Neuronal stem cell (in vitro differentiated cells): ENCODE data around the gene ZNF311. TPM values are rescaled to one million over a fixed set of nuclear protein-coding genes. Genes with fewer than 3 reads are reported as not detected.

ENCODE experiments used
- DNase-seq: peaks from one replicate; pipeline ENCODE4 v3.0.0-alpha.2; 2013; ENCODE audit warnings: low spot score
- H2AFZ ChIP-seq: one replicate; pipeline ENCODE4 v1.6.1; 2013; ENCODE audit warnings: mild to moderate bottlenecking, low read length, inconsistent platforms
- H2AK5ac ChIP-seq: 2 replicates; pipeline ENCODE4 v1.6.1; 2013; ENCODE audit warnings: low read depth, mild to moderate bottlenecking, inconsistent platforms, low read length, moderate library complexity, mixed read lengths
- H2BK120ac ChIP-seq: 2 replicates; pipeline ENCODE4 v1.6.1; 2013; ENCODE audit warnings: low read depth, mild to moderate bottlenecking, inconsistent platforms, low read length, moderate library complexity, mixed read lengths
- H2BK12ac ChIP-seq: one replicate; pipeline ENCODE4 v1.6.1; 2013; ENCODE audit warnings: low read length, inconsistent platforms
- H2BK15ac ChIP-seq: 2 replicates; pipeline ENCODE4 v1.6.1; 2013; ENCODE audit warnings: mild to moderate bottlenecking, low read length, inconsistent platforms, mixed read lengths
- H2BK5ac ChIP-seq: one replicate; pipeline ENCODE4 v1.6.1; 2013; ENCODE audit warnings: inconsistent platforms, mild to moderate bottlenecking, low read length, moderate library complexity
- H3K14ac ChIP-seq: one replicate; pipeline ENCODE4 v1.6.1; 2013; ENCODE audit warnings: low read length, inconsistent platforms
- H3K18ac ChIP-seq: 2 replicates; pipeline ENCODE4 v1.6.1; 2013; ENCODE audit warnings: low read length, inconsistent platforms
- H3K23ac ChIP-seq: 2 replicates; pipeline ENCODE4 v1.6.1; 2013; ENCODE audit warnings: low read depth, mild to moderate bottlenecking, mixed read lengths, low read length, inconsistent platforms; ENCODE audit not compliant: poor library complexity
- H3K27ac ChIP-seq: replicated peaks from 3 replicates; pipeline ENCODE4 v1.5.1; 2013; ENCODE audit warnings: low read length, inconsistent platforms
- H3K27me3 ChIP-seq, 3 experiments: 2 replicates each; pipeline ENCODE4 v1.6.1; 2013; ENCODE audit warnings: low read length in 3 of 3, mild to moderate bottlenecking in 2 of 3, inconsistent platforms in 1 of 3, low read depth in 1 of 3, mixed read lengths in 1 of 3, moderate library complexity in 1 of 3; ENCODE audit not compliant: control insufficient read depth in 3 of 3, insufficient read depth in 3 of 3
- H3K36me3 ChIP-seq, 2 donors: replicated peaks in 1 of 2; 2 replicates each; pipeline ENCODE4 v1.6.1; 2013; ENCODE audit warnings: low read length in 2 of 2; ENCODE audit not compliant: control insufficient read depth in 2 of 2, insufficient read depth in 2 of 2
- H3K4ac ChIP-seq: 2 replicates; pipeline ENCODE4 v1.6.1; 2013; ENCODE audit warnings: inconsistent platforms, mild to moderate bottlenecking, low read length, moderate library complexity
- H3K4me1 ChIP-seq, 2 donors: 1 replicate in 1 of 2; 2 replicates in 1 of 2; pipeline ENCODE4 v1.6.1; 2013; ENCODE audit warnings: low read length in 2 of 2, low read depth in 1 of 2; ENCODE audit not compliant: control insufficient read depth in 2 of 2, insufficient read depth in 1 of 2
- H3K4me2 ChIP-seq: one replicate; pipeline ENCODE4 v1.6.1; 2013; ENCODE audit warnings: mild to moderate bottlenecking, low read length, inconsistent platforms; ENCODE audit not compliant: insufficient read depth, poor library complexity, severe bottlenecking
- H3K4me3 ChIP-seq, 2 donors: 2 replicates each; pipeline ENCODE4 v1.5.1; 2013; ENCODE audit warnings: low read length in 2 of 2, mild to moderate bottlenecking in 2 of 2, inconsistent platforms in 1 of 2, moderate library complexity in 1 of 2
- H3K79me1 ChIP-seq: one replicate; pipeline ENCODE4 v1.6.1; 2013; ENCODE audit warnings: low read depth, mild to moderate bottlenecking, inconsistent platforms, low read length, moderate library complexity
- H3K9ac ChIP-seq: one replicate; pipeline ENCODE4 v1.6.1; 2013; ENCODE audit warnings: mild to moderate bottlenecking, low read depth, low read length, inconsistent platforms; ENCODE audit not compliant: poor library complexity
- H3K9me3 ChIP-seq, 2 donors: replicated peaks in 1 of 2; 2 replicates each; pipeline versions ENCODE3 to v1.6.1; 2013; ENCODE audit warnings: low read length in 2 of 2, mild to moderate bottlenecking in 2 of 2, inconsistent platforms in 1 of 2, low read depth in 1 of 2, mixed read lengths in 1 of 2, moderate library complexity in 1 of 2; ENCODE audit not compliant: control insufficient read depth in 2 of 2, insufficient read depth in 1 of 2
- H4K8ac ChIP-seq: one replicate; pipeline ENCODE4 v1.6.1; 2013; ENCODE audit warnings: low read depth, mild to moderate bottlenecking, inconsistent platforms, low read length, moderate library complexity
- H4K91ac ChIP-seq: one replicate; pipeline ENCODE4 v1.6.1; 2013; ENCODE audit warnings: low read length, low read depth, mild to moderate bottlenecking, inconsistent platforms; ENCODE audit not compliant: poor library complexity
- WGBS, 2 donors: extraction: QIAGEN DNeasy Blood & Tissue Kit; methylation state at CpG; one replicate each; pipeline ENCODE4 v1.1.7; 2013; ENCODE audit warnings: missing lambda C conversion rate in 2 of 2, mixed read lengths in 1 of 2; ENCODE audit not compliant: insufficient read length in 2 of 2, insufficient replicate concordance in 1 of 2; ENCODE audit errors: extremely low coverage in 2 of 2; 5-methylcytosine and 5-hydroxymethylcytosine counted together
- small RNA-seq: library from polyadenylated mRNA; stranded (forward); fragments of <200 nt; extraction: miRNeasy Mini kit (QIAGEN cat#:217004); gene quantifications from one replicate; pipeline ENCODE3, GENCODE V24; 2013; ENCODE audit not compliant: insufficient read depth

The ZNF311 gene

DNA sequence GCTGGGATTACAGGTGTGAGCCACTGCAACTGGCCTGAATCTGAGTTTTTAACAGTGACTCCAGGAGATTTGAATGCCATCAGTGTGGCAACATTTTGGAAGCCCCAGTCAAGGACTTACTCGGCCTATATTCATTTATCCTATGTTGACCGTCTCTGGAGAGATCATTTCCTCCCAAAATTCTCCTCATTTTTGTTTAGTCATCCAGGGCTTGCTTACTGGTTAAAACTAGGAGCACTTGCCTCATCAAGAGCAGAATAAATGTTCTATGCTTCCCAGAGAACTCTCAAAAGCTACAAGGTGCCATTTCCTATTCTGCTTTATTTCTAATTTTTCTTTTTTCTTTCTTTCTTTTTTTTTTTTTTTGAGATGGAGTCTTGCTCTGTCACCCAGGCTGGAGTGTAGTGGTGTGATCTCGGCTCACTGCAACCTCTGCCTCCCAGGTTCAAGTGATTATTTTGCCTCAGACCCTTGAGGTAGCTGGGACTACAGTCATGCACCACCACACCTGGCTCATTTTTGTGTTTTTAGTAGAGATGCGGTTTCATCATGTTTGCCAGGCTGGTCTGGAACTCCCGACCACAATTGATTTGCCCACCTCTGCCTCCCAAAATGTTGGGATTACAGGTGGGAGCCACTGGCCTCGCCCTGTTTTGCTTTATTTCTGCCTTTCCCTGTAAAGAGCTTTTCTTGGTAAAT is 57.9 kb downstream of the ZNF311 start:
- H4K8ac ChIP-seq = no peak overlapping the region
- H3K4ac ChIP-seq = no peak overlapping the region
- H2AK5ac ChIP-seq = no peak overlapping the region
- no peaks in the 10 kb centered on the region for H3K4me1 ChIP-seq
- no peaks in the 10 kb centered on the region for H3K9me3 ChIP-seq
- DNase-seq = no peak
- H2AFZ ChIP-seq = no peak overlapping the region
- H3K4me2 ChIP-seq = no peak overlapping the region
- H2BK120ac ChIP-seq = no peak overlapping the region
- no peaks in the 10 kb centered on the region for H3K36me3 ChIP-seq
- H3K18ac ChIP-seq = no peak overlapping the region
- H3K4me3 ChIP-seq = no peak overlapping the region
- no peak overlapping the region for H3K27ac ChIP-seq
- no peak overlapping the region for H4K91ac ChIP-seq
- no peak overlapping the region for H2BK5ac ChIP-seq
- WGBS, 2 donors = no CpG with 5 or more reads among the region's 6 CpGs
- H3K27me3 ChIP-seq = no peaks in the 10 kb centered on the region
- no peak overlapping the region for H2BK15ac ChIP-seq
- H3K9ac ChIP-seq = no peak overlapping the region
- no peaks in the 10 kb centered on the region for H3K79me1 ChIP-seq
- H3K14ac ChIP-seq = no peak overlapping the region
- no peak overlapping the region for H2BK12ac ChIP-seq
- H3K23ac ChIP-seq = no peak overlapping the region

DNA sequence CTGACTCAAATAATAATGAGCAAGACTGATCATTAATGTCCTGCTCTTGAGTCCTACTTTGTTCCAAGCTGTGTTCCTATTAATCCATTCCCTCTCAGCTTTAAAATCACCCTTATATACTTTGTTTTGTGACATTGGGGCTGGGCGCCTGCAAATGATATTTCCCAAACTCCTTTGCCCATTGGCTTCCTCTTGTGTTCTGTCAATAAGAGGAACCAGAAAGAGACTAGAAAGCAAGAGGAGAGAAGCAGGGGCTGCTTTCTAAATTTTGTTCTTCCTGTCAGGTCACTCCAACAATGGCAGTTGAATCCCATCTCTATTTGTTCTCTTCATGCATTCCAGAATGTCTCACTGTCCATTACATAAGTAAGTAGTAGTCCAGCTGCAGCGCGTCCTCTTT is 59.8 kb downstream of the ZNF311 start:
- no peak overlapping the region for H4K8ac ChIP-seq

More for the DNA sequence above, 59.8 kb downstream of the ZNF311 start:
- no peak overlapping the region for H4K91ac ChIP-seq
- no CpG with 5 or more reads among the region's 3 CpGs for WGBS, 2 donors
- H2BK5ac ChIP-seq = no peak overlapping the region
- no peaks in the 10 kb centered on the region for H3K9me3 ChIP-seq
- no peak overlapping the region for H2AK5ac ChIP-seq
- H2AFZ ChIP-seq = no peak overlapping the region
- no peaks in the 10 kb centered on the region for H3K4me1 ChIP-seq
- H3K36me3 ChIP-seq = no peaks in the 10 kb centered on the region
- H3K4me3 ChIP-seq = no peak overlapping the region
- no peak overlapping the region for H3K14ac ChIP-seq
- H3K18ac ChIP-seq = no peak overlapping the region
- no peak overlapping the region for H3K23ac ChIP-seq
- no peak overlapping the region for H2BK12ac ChIP-seq
- no peak overlapping the region for H3K4me2 ChIP-seq
- no peak overlapping the region for H3K9ac ChIP-seq
- no peaks in the 10 kb centered on the region for H3K27me3 ChIP-seq
- H2BK120ac ChIP-seq = no peak overlapping the region
- DNase-seq = no peak
- H3K4ac ChIP-seq = no peak overlapping the region
- H2BK15ac ChIP-seq = no peak overlapping the region
- H3K27ac ChIP-seq = no peak overlapping the region
- no peaks in the 10 kb centered on the region for H3K79me1 ChIP-seq

Small RNAs within 50 kb of the gene (small RNA-seq; reads per million reads assigned to genes)
- not detected for gene RN7SL471P
